CD4-positive, alpha-beta T cell (primary cell): ENCODE data around the gene OPCML. TPM values are rescaled to one million over a fixed set of nuclear protein-coding genes. Genes with fewer than 3 reads are reported as not detected.

Source experiments
- ATAC-seq: fragments of 200-7000 bp; cut with Tn5 transposase; one replicate; pipeline ENCODE4 v1.10.0; 2022; ENCODE audit warnings: mild to moderate bottlenecking; ENCODE audit not compliant: poor library complexity
- CTCF ChIA-PET: fragments of 350-600 bp; sonication (Branson Sonifier 250); formaldehyde crosslinking; loops from one replicate; lab custom pipeline; 2021; ENCODE audit warnings: antibody characterized with exemption, inconsistent platforms; lab: Charles Lee
- POLR2A ChIA-PET: fragments of 350-600 bp; sonication (Branson Sonifier 250); formaldehyde crosslinking; loops from one replicate; lab custom pipeline; 2021; ENCODE audit warnings: antibody characterized with exemption, inconsistent platforms; lab: Charles Lee
- DNase-seq, 14 experiments: peaks; one replicate each; pipeline ENCODE4 v3.0.0-alpha.2; 2013 to 2020; ENCODE audit warnings: mixed read lengths in 2 of 14
- H3K27ac ChIP-seq, 2 donors: one replicate each; pipeline versions ENCODE4 v1.5.1 to v1.7.0; 2013; ENCODE audit warnings: low read length in 2 of 2, low read depth in 1 of 2, mild to moderate bottlenecking in 1 of 2
- H3K27me3 ChIP-seq, 2 experiments: 1 replicate in 1 of 2; 2 replicates in 1 of 2; pipeline versions ENCODE4 v1.6.1 to v1.7.0; 2013; ENCODE audit warnings: low read length in 2 of 2, control low read depth in 1 of 2, mild to moderate bottlenecking in 1 of 2, moderate library complexity in 1 of 2; ENCODE audit not compliant: insufficient read depth in 2 of 2, control insufficient read depth in 1 of 2
- H3K36me3 ChIP-seq: one replicate; pipeline ENCODE4 v1.6.1; 2013; ENCODE audit warnings: low read length, control low read depth; ENCODE audit not compliant: insufficient read depth
- H3K4me1 ChIP-seq: one replicate; pipeline ENCODE4 v1.6.1; 2013; ENCODE audit warnings: low read length, control low read depth; ENCODE audit not compliant: insufficient read depth
- H3K4me3 ChIP-seq: one replicate; pipeline ENCODE4 v1.5.1; 2013; ENCODE audit warnings: mild to moderate bottlenecking, low read length, moderate library complexity
- H3K9me3 ChIP-seq, 2 experiments: 1 replicate in 1 of 2; 2 replicates in 1 of 2; pipeline versions ENCODE4 v1.6.1 to v1.7.0; 2013; ENCODE audit warnings: low read length in 2 of 2, mild to moderate bottlenecking in 2 of 2, control low read depth in 1 of 2, moderate library complexity in 1 of 2; ENCODE audit not compliant: control insufficient read depth in 1 of 2, insufficient read depth in 1 of 2
- H3K27ac Mint-ChIP-seq: one replicate; pipeline ENCODE4 v1.8.0; 2020; ENCODE audit warnings: mixed read lengths
- H3K27me3 Mint-ChIP-seq: one replicate; pipeline ENCODE4 v1.8.0; 2021; ENCODE audit warnings: mixed read lengths
- H3K36me3 Mint-ChIP-seq: one replicate; pipeline ENCODE4 v1.8.0; 2021; ENCODE audit warnings: low read depth, mixed read lengths
- H3K4me1 Mint-ChIP-seq: one replicate; pipeline ENCODE4 v1.8.0; 2021; ENCODE audit warnings: low read depth, mixed read lengths
- H3K4me3 Mint-ChIP-seq: one replicate; pipeline ENCODE4 v1.8.0; 2020; ENCODE audit warnings: mild to moderate bottlenecking, mixed read lengths
- H3K9me3 Mint-ChIP-seq: one replicate; pipeline ENCODE4 v1.8.0; 2020; ENCODE audit warnings: mixed read lengths
- intact Hi-C, 2 experiments: fragments of 100-400 bp; cut with DNase I in 1 of 2; cut with micrococcal nuclease in 1 of 2; formaldehyde crosslinking; loops; one replicate each; pipeline versions ENCODE4 v1.15.1 to v1.9.0; 2023 to 2025; cut with DNase I, micrococcal nuclease
- total RNA-seq, 174 experiments: library from RNA in 2 of 174; stranded (reverse) in 2 of 174; gene quantifications; one replicate each; pipeline ENCODE4 v1.2.3 and lab custom pipeline; 2021 to 2026
- TF ChIP-seq, protein P1 (sequence below): fragments of 200-600 bp; IDR thresholded peaks from one replicate; pipeline ENCODE4 v1.8.0; 2022; ENCODE audit warnings: antibody characterized with exemption, mild to moderate bottlenecking

Gene OPCML
- total RNA-seq, 2 experiments from 2014 or later = not detected

DNA sequence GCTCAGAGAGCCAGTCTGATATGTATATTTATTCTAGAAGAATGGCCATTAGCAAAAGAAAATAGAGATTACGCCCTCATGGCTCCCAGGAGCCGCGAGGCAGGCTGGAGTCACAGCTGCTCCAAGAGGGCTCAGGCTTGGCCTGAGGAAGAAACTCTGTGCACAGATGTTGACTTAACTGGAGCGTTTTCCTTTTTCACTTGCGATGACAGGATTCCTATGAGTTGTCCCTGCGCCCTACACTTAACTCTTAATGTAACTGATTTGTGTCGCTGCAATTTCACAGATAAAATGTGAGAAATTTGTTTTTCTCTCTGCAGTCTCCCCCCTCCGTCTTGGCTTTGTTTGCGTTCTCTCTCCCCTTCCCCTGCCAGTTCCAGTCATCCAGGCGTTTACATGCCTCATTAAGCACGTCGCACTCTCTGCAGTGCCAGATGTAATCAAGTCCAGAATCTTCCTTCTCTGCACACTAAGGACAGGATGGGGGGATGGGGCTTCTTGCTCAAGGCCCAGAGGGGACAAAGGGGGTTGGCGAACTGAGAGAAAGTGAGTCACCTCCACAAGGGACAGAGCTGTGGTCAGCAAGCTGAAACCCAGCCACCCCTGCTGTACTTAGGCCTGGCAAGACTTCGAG is 1101.8 kb downstream of the OPCML start:
- H3K9me3 ChIP-seq = peaks cover 0 to 6% of the 10 kb centered on the region in 2 experiments
- no peaks in the 10 kb centered on the region for H3K4me1 ChIP-seq
- POLR2A ChIA-PET = no interaction called here
- DNase-seq = no peak
- Mint-ChIP-seq H3K27ac (no peak overlapping the region), H3K4me3 (no peak overlapping the region), H3K36me3 (no peaks in the 10 kb centered on the region), H3K4me1 (no peaks in the 10 kb centered on the region), H3K9me3 (peaks cover 3% of the 10 kb centered on the region), H3K27me3 (no peaks in the 10 kb centered on the region)
- H3K36me3 ChIP-seq = no peaks in the 10 kb centered on the region
- no peaks in the 10 kb centered on the region for H3K27me3 ChIP-seq
- ATAC-seq = no peak
- H3K27ac ChIP-seq = no peak overlapping the region
- no peak overlapping the region for H3K4me3 ChIP-seq
- CTCF ChIA-PET = no interaction called here
- intact Hi-C loops = no loop called here
- TF ChIP-seq, protein P1, sequence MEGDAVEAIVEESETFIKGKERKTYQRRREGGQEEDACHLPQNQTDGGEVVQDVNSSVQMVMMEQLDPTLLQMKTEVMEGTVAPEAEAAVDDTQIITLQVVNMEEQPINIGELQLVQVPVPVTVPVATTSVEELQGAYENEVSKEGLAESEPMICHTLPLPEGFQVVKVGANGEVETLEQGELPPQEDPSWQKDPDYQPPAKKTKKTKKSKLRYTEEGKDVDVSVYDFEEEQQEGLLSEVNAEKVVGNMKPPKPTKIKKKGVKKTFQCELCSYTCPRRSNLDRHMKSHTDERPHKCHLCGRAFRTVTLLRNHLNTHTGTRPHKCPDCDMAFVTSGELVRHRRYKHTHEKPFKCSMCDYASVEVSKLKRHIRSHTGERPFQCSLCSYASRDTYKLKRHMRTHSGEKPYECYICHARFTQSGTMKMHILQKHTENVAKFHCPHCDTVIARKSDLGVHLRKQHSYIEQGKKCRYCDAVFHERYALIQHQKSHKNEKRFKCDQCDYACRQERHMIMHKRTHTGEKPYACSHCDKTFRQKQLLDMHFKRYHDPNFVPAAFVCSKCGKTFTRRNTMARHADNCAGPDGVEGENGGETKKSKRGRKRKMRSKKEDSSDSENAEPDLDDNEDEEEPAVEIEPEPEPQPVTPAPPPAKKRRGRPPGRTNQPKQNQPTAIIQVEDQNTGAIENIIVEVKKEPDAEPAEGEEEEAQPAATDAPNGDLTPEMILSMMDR = no peak

DNA sequence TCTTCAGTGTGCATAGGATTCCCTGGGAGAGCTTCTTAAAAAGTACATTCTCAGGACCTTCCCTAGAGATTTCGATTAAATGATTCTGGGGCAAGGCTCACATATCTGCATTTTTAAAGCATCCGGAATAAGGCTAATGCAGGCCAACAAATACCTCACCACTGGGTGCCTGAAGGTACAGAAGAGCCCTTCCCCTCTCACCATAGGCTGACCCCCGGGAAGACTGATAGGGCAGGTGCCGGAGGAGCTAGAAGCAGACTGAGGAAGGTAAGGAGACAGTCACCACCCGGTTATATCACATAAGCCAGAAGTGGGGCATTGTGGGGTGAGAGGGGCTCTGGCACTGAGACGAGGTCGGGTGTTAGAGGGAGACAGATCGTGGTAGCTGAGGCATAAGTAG is 1102.6 kb downstream of the OPCML start:
- Mint-ChIP-seq H3K4me3 (no peak overlapping the region), H3K27ac (no peak overlapping the region), H3K27me3 (no peaks in the 10 kb centered on the region), H3K4me1 (no peaks in the 10 kb centered on the region), H3K36me3 (no peaks in the 10 kb centered on the region), H3K9me3 (peaks cover 3% of the 10 kb centered on the region)
- intact Hi-C loops = no loop called here
- Histone ChIP-seq H3K27ac (no peak overlapping the region), H3K9me3 (peaks cover 0 to 6% of the 10 kb centered on the region in 2 experiments), H3K4me3 (no peak overlapping the region), H3K36me3 (no peaks in the 10 kb centered on the region), H3K27me3 (no peaks in the 10 kb centered on the region), H3K4me1 (no peaks in the 10 kb centered on the region)
- ChIA-PET CTCF (no interaction called here), POLR2A (no interaction called here)
- TF ChIP-seq, protein P1 = no peak
- DNase-seq (no peak), ATAC-seq (no peak)

DNA sequence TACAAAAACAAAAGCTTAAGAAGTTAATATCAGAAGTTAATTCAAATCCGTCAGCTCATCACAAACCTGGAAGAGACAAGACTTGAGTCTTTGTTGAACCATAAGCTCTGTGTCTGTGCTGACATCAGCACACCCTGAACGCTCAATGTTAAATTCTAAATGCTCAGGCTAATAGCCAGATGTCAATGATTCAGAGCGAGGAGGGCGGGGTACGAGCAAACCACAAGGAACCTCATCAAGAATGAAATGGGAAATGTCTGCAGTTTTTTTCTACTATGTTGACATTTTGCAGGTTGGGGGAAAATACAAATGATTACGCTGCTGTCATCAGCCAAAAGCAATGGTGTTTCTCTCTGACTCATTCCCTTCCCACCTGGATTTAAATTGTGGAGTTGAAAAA is 1104.7 kb downstream of the OPCML start:
- CTCF ChIA-PET = no interaction called here
- Histone ChIP-seq H3K4me3 (no peak overlapping the region), H3K36me3 (no peaks in the 10 kb centered on the region), H3K27ac (no peak overlapping the region), H3K4me1 (no peaks in the 10 kb centered on the region), H3K9me3 (peaks cover 0 to 6% of the 10 kb centered on the region in 2 experiments), H3K27me3 (no peaks in the 10 kb centered on the region)
- POLR2A ChIA-PET = no interaction called here
- Mint-ChIP-seq H3K36me3 (no peaks in the 10 kb centered on the region), H3K27me3 (no peaks in the 10 kb centered on the region), H3K4me1 (no peaks in the 10 kb centered on the region), H3K4me3 (no peak overlapping the region), H3K27ac (no peak overlapping the region), H3K9me3 (peaks cover 3% of the 10 kb centered on the region)
- ATAC-seq (no peak), DNase-seq (no peak)
- TF ChIP-seq, protein P1 = no peak
- intact Hi-C loops = no loop called here
